ENCODE data around the gene RXYLT1. TPM values are rescaled to one million over a fixed set of nuclear protein-coding genes. Genes with fewer than 3 reads are reported as not detected.

Gene RXYLT1
- total RNA-seq, 1 donor from 2014 or later: 16.7 TPM

DNA sequence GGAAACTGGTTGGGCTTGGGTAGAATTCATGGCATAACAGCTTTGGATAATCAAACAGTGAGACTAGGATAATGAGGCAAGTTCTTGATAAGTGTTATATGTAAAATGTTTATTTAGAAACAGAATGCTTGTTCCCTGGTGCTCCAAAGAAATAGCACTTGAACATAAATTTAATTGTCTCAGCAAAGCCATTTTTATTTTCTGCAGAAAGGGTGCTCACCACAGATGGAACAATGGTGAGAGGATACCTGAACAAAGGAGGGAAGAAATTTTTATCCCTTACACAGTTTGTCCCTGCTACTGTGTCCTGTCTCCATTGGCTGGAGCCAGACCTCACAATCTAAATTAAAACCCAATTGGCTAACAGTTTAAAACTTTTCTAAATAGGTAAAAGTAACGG is 9.3 kb upstream of the RXYLT1 start:
- TF ChIP-seq, protein P1, sequence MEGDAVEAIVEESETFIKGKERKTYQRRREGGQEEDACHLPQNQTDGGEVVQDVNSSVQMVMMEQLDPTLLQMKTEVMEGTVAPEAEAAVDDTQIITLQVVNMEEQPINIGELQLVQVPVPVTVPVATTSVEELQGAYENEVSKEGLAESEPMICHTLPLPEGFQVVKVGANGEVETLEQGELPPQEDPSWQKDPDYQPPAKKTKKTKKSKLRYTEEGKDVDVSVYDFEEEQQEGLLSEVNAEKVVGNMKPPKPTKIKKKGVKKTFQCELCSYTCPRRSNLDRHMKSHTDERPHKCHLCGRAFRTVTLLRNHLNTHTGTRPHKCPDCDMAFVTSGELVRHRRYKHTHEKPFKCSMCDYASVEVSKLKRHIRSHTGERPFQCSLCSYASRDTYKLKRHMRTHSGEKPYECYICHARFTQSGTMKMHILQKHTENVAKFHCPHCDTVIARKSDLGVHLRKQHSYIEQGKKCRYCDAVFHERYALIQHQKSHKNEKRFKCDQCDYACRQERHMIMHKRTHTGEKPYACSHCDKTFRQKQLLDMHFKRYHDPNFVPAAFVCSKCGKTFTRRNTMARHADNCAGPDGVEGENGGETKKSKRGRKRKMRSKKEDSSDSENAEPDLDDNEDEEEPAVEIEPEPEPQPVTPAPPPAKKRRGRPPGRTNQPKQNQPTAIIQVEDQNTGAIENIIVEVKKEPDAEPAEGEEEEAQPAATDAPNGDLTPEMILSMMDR (IDR thresholded peaks at IDR 0.05; ENCODE audit: borderline replicate concordance): no peak
- no peak for DNase-seq
- intact Hi-C loops (cut with micrococcal nuclease): no loop called here
- peaks cover 10% of the 10 kb centered on the region for H3K27me3 ChIP-seq (ENCODE audit: low read depth)
- no peak overlapping the region for H3K4me3 ChIP-seq
- H3K9me3 ChIP-seq (replicated peaks): peaks cover 17% of the 10 kb centered on the region
- no peak overlapping the region for H3K27ac ChIP-seq (replicated peaks)
- no peaks in the 10 kb centered on the region for H3K4me1 ChIP-seq
- no peaks in the 10 kb centered on the region for H3K36me3 ChIP-seq

DNA sequence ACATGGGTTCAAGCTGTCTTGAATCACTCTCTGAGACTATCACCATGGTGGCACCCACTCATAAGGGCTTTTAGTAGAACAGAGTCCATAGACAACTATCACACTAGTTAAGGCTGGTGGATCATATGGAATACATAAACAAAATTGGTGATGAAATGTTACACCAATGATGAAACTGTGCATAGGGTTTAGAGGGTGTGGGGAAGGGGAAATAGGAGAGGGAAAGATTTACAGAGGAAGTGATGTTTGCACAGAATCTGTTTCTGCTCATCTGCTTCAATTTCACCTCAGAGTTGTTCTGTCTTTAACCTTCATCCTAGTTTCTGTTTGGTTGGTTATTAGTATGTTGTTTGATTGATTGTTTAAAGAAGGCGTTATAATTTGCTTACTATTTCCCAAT is 2.4 kb upstream of the RXYLT1 start:
- no peak for DNase-seq
- Histone ChIP-seq H3K9me3 (replicated peaks) (no peaks in the 10 kb centered on the region), H3K4me1 (peaks cover 15% of the 10 kb centered on the region), H3K27ac (replicated peaks) (no peak overlapping the region), H3K36me3 (peaks cover 3% of the 10 kb centered on the region), H3K27me3 (ENCODE audit: low read depth) (peaks cover 5% of the 10 kb centered on the region), H3K4me3 (no peak overlapping the region)
- intact Hi-C loops (cut with micrococcal nuclease): no loop called here
- TF ChIP-seq, protein P1 (IDR thresholded peaks at IDR 0.05; ENCODE audit: borderline replicate concordance): no peak

DNA sequence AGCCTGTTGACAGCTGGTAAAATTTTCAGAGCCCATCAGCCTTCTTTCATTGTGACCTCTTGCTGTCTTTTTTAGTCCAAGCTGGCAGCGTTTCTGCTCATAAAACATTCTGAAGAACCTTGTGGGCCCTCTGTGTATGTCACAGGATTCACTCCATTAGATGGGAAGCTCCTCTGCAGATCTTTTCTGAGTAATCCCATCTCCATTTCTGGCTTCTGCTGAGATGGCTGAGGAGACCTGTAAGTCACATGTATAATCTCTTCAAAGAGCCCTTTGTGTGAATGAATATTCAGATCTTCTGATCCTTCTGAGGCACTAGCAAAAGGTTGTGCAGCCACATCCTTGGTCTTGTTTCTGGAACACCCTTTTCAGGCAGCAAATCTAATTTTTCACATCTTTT is 2.8 kb downstream of the RXYLT1 start:
- TF ChIP-seq, protein P1 (IDR thresholded peaks at IDR 0.05; ENCODE audit: borderline replicate concordance): no peak
- H3K27ac ChIP-seq (replicated peaks): no peak overlapping the region
- intact Hi-C loops (cut with micrococcal nuclease): no loop called here
- no peak overlapping the region for H3K4me3 ChIP-seq
- no peak for DNase-seq
- H3K36me3 ChIP-seq: peaks cover 42% of the 10 kb centered on the region
- no peaks in the 10 kb centered on the region for H3K27me3 ChIP-seq (ENCODE audit: low read depth)
- no peaks in the 10 kb centered on the region for H3K9me3 ChIP-seq (replicated peaks)
- H3K4me1 ChIP-seq: peaks cover 15% of the 10 kb centered on the region

DNA sequence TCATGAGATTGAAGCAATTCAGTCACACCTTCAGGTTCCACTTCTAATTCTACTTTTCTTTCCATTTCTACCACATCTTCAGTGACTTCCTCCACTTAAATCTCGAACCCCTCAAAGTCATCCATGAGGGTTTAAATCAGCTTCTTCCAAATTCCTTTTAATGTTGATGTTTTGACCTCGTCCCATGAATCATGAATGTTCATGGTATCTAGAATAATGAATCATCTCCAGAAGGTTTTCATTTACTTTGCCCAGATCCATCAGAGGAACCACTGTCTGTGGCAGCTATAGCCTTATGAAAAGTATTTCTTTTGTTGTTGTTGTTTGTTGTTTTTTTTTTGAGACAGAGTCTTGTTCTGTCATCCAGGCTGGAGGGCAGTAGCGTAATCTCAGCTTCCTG is 7.6 kb downstream of the RXYLT1 start:
- Histone ChIP-seq H3K27ac (replicated peaks) (no peak overlapping the region), H3K9me3 (replicated peaks) (no peaks in the 10 kb centered on the region), H3K36me3 (peaks cover 68% of the 10 kb centered on the region), H3K4me3 (no peak overlapping the region), H3K4me1 (no peaks in the 10 kb centered on the region), H3K27me3 (ENCODE audit: low read depth) (no peaks in the 10 kb centered on the region)
- intact Hi-C loops (cut with micrococcal nuclease): no loop called here
- no peak for DNase-seq
- TF ChIP-seq, protein P1 (IDR thresholded peaks at IDR 0.05; ENCODE audit: borderline replicate concordance): no peak

DNA sequence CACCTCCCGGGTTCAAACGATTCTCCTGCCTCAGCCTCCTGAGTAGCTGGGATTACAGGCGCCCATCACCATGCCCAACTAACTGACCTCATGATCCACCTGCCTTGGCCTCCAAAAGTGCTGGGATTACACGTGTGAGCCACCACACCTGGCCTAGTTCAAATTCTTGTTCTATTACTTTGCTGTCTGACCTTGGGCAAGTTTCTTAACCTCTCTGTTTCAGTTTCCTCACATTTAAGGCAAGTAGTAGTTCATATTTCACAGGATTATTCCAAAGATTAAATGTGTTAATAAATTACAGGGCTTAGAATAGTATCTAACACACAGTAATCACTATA is 10.9 kb downstream of the RXYLT1 start:
- Histone ChIP-seq H3K27me3 (ENCODE audit: low read depth) (no peaks in the 10 kb centered on the region), H3K27ac (replicated peaks) (no peak overlapping the region), H3K36me3 (peaks cover 47% of the 10 kb centered on the region), H3K9me3 (replicated peaks) (no peaks in the 10 kb centered on the region), H3K4me1 (no peaks in the 10 kb centered on the region), H3K4me3 (no peak overlapping the region)
- DNase-seq: no peak
- TF ChIP-seq, protein P1 (IDR thresholded peaks at IDR 0.05; ENCODE audit: borderline replicate concordance): no peak
- intact Hi-C loops (cut with micrococcal nuclease): no loop called here

DNA sequence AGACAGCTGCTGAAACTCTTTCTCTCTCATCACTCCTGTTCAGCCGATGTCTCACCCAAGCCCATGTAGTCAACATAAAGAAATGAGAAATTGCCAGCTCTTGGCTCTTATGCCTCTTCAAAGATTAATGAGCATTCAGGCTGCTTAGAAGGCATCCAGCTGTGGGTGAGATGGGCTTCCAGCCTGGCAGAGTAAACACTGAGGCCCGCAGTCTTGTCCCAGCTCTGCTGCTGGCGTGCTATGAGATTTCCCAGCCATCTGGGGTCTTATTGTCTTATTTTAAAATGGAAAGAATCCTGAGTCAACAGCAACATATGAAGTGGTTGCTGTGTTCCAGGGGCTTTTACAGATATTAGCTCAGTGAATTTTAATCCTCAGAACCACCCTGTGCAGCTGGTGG is 12.6 kb downstream of the RXYLT1 start:
- H3K36me3 ChIP-seq: peaks cover 37% of the 10 kb centered on the region
- intact Hi-C loops (cut with micrococcal nuclease): no loop called here
- TF ChIP-seq, protein P1 (IDR thresholded peaks at IDR 0.05; ENCODE audit: borderline replicate concordance): no peak

More for the DNA sequence above, 12.6 kb downstream of the RXYLT1 start:
- no peaks in the 10 kb centered on the region for H3K9me3 ChIP-seq (replicated peaks)
- no peak overlapping the region for H3K4me3 ChIP-seq
- no peaks in the 10 kb centered on the region for H3K27me3 ChIP-seq (ENCODE audit: low read depth)
- no peak for DNase-seq
- H3K4me1 ChIP-seq: no peaks in the 10 kb centered on the region
- H3K27ac ChIP-seq (replicated peaks): no peak overlapping the region
